ENCODE measurements around the gene TMEM239. TPM values are rescaled to one million over a fixed set of nuclear protein-coding genes. Genes with fewer than 3 reads are reported as not detected.
A peak's percentile ranks its signal among the peaks of the same experiment; 100 is the strongest.

Gene TMEM239
- total RNA-seq, 2 donors from 2014 or later, result not detected

DNA sequence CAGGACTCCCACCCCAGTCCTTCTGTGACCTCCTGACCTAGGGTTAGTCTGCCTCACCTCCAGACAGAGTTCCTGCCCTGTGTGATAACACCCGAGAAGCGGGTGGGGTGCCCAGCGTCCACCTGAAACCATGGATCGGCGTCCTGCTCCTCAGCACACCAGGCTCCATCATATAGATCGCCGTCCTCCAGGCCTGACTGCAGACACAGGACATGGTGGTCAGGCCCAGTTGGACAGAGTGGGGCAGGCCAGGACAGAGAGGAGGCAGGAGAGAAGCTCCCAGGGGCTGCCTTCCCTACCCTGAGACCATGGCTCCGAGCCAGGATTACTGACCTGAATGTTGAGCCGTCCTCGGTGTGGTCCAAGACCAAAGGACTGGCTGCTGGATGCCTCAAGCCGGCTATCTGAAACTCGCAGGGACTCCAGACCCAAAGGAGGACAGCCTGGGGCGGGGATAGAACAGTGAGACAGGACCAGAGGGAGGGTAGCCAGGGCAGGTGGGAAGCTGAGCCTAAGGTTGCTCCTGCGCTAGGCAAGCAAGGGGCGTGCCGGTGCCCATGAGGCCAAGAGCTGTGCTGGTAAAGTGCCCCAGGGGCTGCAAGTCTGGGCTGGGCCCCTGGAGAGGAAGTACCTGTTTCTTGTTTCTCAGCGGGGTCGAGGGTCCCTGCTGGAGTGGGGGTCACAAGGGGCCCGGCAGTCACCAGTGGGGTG, 17.9 kb upstream of the TMEM239 start:
- Histone ChIP-seq H3K27ac (no peak overlapping the region), H3K27me3 (peaks cover 35% of the 10 kb centered on the region), H3K9ac (ENCODE audit: low read depth in 2 of 2, low read length in 2 of 2) (no peak overlapping the region), H3K4me3 (no peak overlapping the region), H3K4me1 (peaks cover 4% of the 10 kb centered on the region), H3K36me3 (no peaks in the 10 kb centered on the region), H3K9me3 (no peaks in the 10 kb centered on the region)
- intact Hi-C loops (cut with DNase I), result no loop called here
- TF ChIP-seq, protein P1, sequence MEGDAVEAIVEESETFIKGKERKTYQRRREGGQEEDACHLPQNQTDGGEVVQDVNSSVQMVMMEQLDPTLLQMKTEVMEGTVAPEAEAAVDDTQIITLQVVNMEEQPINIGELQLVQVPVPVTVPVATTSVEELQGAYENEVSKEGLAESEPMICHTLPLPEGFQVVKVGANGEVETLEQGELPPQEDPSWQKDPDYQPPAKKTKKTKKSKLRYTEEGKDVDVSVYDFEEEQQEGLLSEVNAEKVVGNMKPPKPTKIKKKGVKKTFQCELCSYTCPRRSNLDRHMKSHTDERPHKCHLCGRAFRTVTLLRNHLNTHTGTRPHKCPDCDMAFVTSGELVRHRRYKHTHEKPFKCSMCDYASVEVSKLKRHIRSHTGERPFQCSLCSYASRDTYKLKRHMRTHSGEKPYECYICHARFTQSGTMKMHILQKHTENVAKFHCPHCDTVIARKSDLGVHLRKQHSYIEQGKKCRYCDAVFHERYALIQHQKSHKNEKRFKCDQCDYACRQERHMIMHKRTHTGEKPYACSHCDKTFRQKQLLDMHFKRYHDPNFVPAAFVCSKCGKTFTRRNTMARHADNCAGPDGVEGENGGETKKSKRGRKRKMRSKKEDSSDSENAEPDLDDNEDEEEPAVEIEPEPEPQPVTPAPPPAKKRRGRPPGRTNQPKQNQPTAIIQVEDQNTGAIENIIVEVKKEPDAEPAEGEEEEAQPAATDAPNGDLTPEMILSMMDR (IDR thresholded peaks at IDR 0.05), result no peak
- DNase-seq, result no peak

DNA sequence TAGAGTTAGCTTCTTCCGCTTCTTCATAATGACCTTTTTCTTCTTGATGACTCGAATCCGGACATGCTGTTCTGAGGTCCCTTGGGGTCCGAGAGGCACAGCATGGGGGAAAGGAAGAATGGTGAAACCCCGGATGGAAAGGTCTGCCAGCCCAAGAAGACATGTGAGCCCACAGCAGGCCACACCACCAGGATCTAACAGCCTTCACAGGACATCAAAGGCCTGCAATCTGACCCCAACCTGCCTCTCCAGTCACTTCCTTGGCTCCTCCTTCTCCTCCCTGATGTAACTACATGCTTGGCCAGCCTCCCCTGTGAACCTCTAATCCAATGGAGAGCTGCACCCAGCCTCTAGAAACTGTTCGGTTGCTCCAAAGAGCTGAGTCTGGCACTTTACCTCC, 17.4 kb upstream of the TMEM239 start:
- TF ChIP-seq, protein P1 (IDR thresholded peaks at IDR 0.05), result no peak
- H3K9me3 ChIP-seq, result no peaks in the 10 kb centered on the region
- H3K4me3 ChIP-seq, result no peak overlapping the region
- H3K27ac ChIP-seq, result no peak overlapping the region
- peaks cover 35% of the 10 kb centered on the region for H3K27me3 ChIP-seq
- H3K4me1 ChIP-seq, result peaks cover 4% of the 10 kb centered on the region
- intact Hi-C loops (cut with DNase I), result no loop called here
- no peak overlapping the region for H3K9ac ChIP-seq (ENCODE audit: low read depth in 2 of 2, low read length in 2 of 2)
- no peaks in the 10 kb centered on the region for H3K36me3 ChIP-seq
- no peak for DNase-seq

GRCh38 chr20:2799271-2799670, 16.9 kb upstream of the TMEM239 start:
- H3K4me1 ChIP-seq, result peaks cover 4% of the 10 kb centered on the region
- no peak overlapping the region for H3K4me3 ChIP-seq
- no peak for DNase-seq
- intact Hi-C loops (cut with DNase I), result no loop called here
- H3K9ac ChIP-seq (ENCODE audit: low read depth in 2 of 2, low read length in 2 of 2), result no peak overlapping the region
- TF ChIP-seq, protein P1 (IDR thresholded peaks at IDR 0.05), result no peak
- H3K27me3 ChIP-seq, result peaks cover 35% of the 10 kb centered on the region
- no peaks in the 10 kb centered on the region for H3K9me3 ChIP-seq
- H3K27ac ChIP-seq, result no peak overlapping the region
- H3K36me3 ChIP-seq, result no peaks in the 10 kb centered on the region

- H3K4me1 ChIP-seq, result peaks cover 4% of the 10 kb centered on the region
- H3K27ac ChIP-seq, result no peak overlapping the region
- DNase-seq, result no peak
- intact Hi-C loops (cut with DNase I), result no loop called here
- H3K27me3 ChIP-seq, result peaks cover 41% of the 10 kb centered on the region
- H3K4me3 ChIP-seq, result peak overlapping the region; percentile 9
- H3K36me3 ChIP-seq, result no peaks in the 10 kb centered on the region
- TF ChIP-seq, protein P1 (IDR thresholded peaks at IDR 0.05), result no peak
- H3K9me3 ChIP-seq, result no peaks in the 10 kb centered on the region
- H3K9ac ChIP-seq (ENCODE audit: low read depth in 2 of 2, low read length in 2 of 2), result peak overlapping the region in 1 of 2 donors; percentile 43
Observed at GRCh38 chr20:2799688-2800520, 16.3 kb upstream of the TMEM239 start.

GRCh38 chr20:2800521-2801285, 15.5 kb upstream of the TMEM239 start, which contains the start of gene CPXM1:
Gene CPXM1 (minus strand): TSS chr20:2800627. CDS start chr20:2800572, 55 bp downstream.
- TF ChIP-seq, protein P1 (IDR thresholded peaks at IDR 0.05), result no peak
- H3K9ac ChIP-seq (ENCODE audit: low read depth in 2 of 2, low read length in 2 of 2), result peak within 1 kb of the TSS in 1 of 2 donors; percentile 43
- peak within 1 kb of the TSS; percentile 9 for H3K4me3 ChIP-seq
- H3K9me3 ChIP-seq, result no peaks in the 10 kb centered on the region
- no peak for DNase-seq
- intact Hi-C loops (cut with DNase I), result no loop called here
- peaks cover 49% of the 10 kb centered on the region for H3K27me3 ChIP-seq
- H3K27ac ChIP-seq, result no peak within 1 kb of the TSS
- peaks cover 4% of the 10 kb centered on the region for H3K4me1 ChIP-seq
- H3K36me3 ChIP-seq, result no peaks in the 10 kb centered on the region
